NB4 (cell line): ENCODE measurements around the gene NET1.

Source experiments
- DNase-seq: peaks from one replicate; pipeline ENCODE4 v3.0.0; 2010; ENCODE audit warnings: low read depth
- H3K4me3 ChIP-seq: one replicate; pipeline ENCODE4 v1.5.1; 2011; ENCODE audit warnings: mild to moderate bottlenecking, low read depth, low read length, moderate library complexity
- CTCF ChIP-seq: IDR thresholded peaks from one replicate; pipeline ENCODE4 v1.5.1; 2012; ENCODE audit warnings: low read depth, low read length
- MAX ChIP-seq: IDR thresholded peaks from 2 replicates; pipeline ENCODE4 v1.6.1; 2011; ENCODE audit warnings: low read depth, low read length
- MYC ChIP-seq: IDR thresholded peaks from 2 replicates; pipeline ENCODE4 v1.6.1; 2011; ENCODE audit warnings: low read depth, low read length
- POLR2A ChIP-seq: IDR thresholded peaks from 2 replicates; pipeline ENCODE4 v1.6.1; 2011; ENCODE audit warnings: mild to moderate bottlenecking; ENCODE audit not compliant: insufficient read length; ENCODE audit errors: extremely low read depth

The NET1 gene

DNA sequence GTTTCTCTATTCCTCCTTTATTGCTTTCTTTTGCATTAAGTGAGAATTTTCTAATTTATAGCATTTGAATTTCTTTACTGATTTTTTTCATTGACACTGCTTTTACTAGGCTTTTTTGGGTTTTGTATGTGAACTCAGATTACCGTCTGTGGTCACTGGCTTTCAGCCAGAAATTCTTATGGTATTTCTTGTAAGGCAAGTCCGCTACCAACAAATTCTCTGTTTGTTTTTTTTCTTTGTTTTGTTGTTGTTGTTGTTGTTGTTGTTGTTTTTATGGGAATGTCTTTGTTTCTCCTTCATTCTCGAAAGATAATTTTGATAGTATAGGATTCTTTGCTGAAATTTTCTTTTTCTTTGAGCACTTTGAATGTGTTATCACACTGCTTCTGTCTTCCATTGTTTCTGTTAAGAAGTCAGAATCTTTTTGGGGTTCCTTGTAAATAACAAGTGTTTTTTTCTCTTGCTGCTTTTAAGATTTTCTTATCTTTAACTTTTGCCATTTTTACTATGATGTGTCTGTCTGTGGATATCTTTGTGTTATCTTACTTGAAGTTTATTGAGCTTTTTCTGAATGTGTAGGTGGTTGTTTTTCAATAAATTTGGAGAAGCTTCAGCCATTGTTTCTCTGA, 7.2 kb downstream of the NET1 start:
- DNase-seq = no peak
- no peak for TF ChIP-seq MYC
- TF ChIP-seq POLR2A = no peak
- TF ChIP-seq MAX = no peak
- no peak for TF ChIP-seq CTCF
- no peak overlapping the region for H3K4me3 ChIP-seq

DNA sequence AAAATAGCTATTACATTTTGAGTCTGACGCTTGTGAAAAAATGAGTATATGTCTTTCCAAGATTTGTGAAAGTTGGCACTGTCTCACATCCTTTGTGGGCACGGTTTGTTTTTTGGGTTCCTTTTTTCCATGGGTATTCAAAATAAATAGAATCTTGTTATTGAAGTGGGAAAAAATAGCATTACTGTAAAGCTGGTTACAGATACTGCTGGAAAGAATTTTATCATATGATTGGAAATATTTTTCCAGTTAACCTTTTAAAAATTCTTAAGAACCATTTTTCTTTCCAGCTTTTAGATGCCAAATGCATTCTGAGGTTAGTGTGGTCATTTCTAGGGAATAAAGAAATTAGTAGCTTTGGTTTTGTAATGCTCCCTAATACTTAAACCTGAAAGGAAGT, 11.4 kb downstream of the NET1 start:
- H3K4me3 ChIP-seq = no peak overlapping the region
- TF ChIP-seq CTCF = no peak
- TF ChIP-seq MYC = no peak
- TF ChIP-seq MAX = no peak
- TF ChIP-seq POLR2A = no peak
- DNase-seq = no peak

- H3K4me3 ChIP-seq = no peak overlapping the region
- TF ChIP-seq MYC (no peak), MAX (no peak), CTCF (no peak)
- DNase-seq = no peak
Observed at GRCh38 chr10:5424751-5425150, 12.4 kb downstream of the NET1 start.

- TF ChIP-seq CTCF (no peak), MAX (no peak), POLR2A (no peak), MYC (no peak)
- H3K4me3 ChIP-seq = no peak overlapping the region
- no peak for DNase-seq
Observed at GRCh38 chr10:5428133-5428532, 15.8 kb downstream of the NET1 start.

- no peak for TF ChIP-seq MYC
- TF ChIP-seq POLR2A = no peak
- no peak for TF ChIP-seq CTCF
- no peak for TF ChIP-seq MAX
- H3K4me3 ChIP-seq = no peak overlapping the region
- no peak for DNase-seq
Observed at GRCh38 chr10:5433182-5433581, 20.8 kb downstream of the NET1 start.
